ENCODE measurements around the gene TTC7B.

The TTC7B gene

GRCh38 chr14:90613453-90613852, 202.8 kb downstream of the TTC7B start:
- DNase-seq, result no peak

- DNase-seq, result no peak
Observed at GRCh38 chr14:90612801-90613200, 203.4 kb downstream of the TTC7B start.

- DNase-seq, result no peak
Observed at GRCh38 chr14:90611936-90612335, 204.3 kb downstream of the TTC7B start.

- DNase-seq, result no peak
Observed at GRCh38 chr14:90611501-90611900, 204.7 kb downstream of the TTC7B start.

- DNase-seq, result no peak
Observed at GRCh38 chr14:90610346-90611040, 205.7 kb downstream of the TTC7B start.

GRCh38 chr14:90609376-90609775, 206.9 kb downstream of the TTC7B start:
- no peak for DNase-seq

- DNase-seq, result peak; percentile 29
Observed at GRCh38 chr14:90608929-90609341, 207.3 kb downstream of the TTC7B start.

GRCh38 chr14:90608281-90608680, 207.9 kb downstream of the TTC7B start:
- no peak for DNase-seq

GRCh38 chr14:90607141-90607540, 209.1 kb downstream of the TTC7B start:
- DNase-seq, result no peak

- no peak for DNase-seq
Observed at GRCh38 chr14:90606434-90606833, 209.8 kb downstream of the TTC7B start.

GRCh38 chr14:90605430-90605829, 210.8 kb downstream of the TTC7B start:
- no peak for DNase-seq

GRCh38 chr14:90604356-90604755, 211.9 kb downstream of the TTC7B start:
- DNase-seq, result no peak

GRCh38 chr14:90603841-90604240, 212.4 kb downstream of the TTC7B start:
- no peak for DNase-seq

- no peak for DNase-seq
Observed at GRCh38 chr14:90603336-90603735, 212.9 kb downstream of the TTC7B start.

GRCh38 chr14:90602088-90602687, 214.0 kb downstream of the TTC7B start:
- DNase-seq, result no peak

GRCh38 chr14:90601563-90601962, 214.7 kb downstream of the TTC7B start:
- no peak for DNase-seq

GRCh38 chr14:90600619-90601018, 215.6 kb downstream of the TTC7B start:
- no peak for DNase-seq

- DNase-seq, result no peak
Observed at GRCh38 chr14:90599748-90600507, 216.3 kb downstream of the TTC7B start.

- DNase-seq, result no peak
Observed at GRCh38 chr14:90599339-90599738, 216.9 kb downstream of the TTC7B start.

- no peak for DNase-seq
Observed at GRCh38 chr14:90597961-90598360, 218.3 kb downstream of the TTC7B start.

GRCh38 chr14:90596733-90597132, 219.5 kb downstream of the TTC7B start:
- no peak for DNase-seq

- no peak for DNase-seq
Observed at GRCh38 chr14:90593254-90594040, 222.8 kb downstream of the TTC7B start.

GRCh38 chr14:90592655-90593054, 223.6 kb downstream of the TTC7B start:
- DNase-seq, result no peak
